ENCODE measurements around the gene BOC. TPM values are rescaled to one million over a fixed set of nuclear protein-coding genes. Genes with fewer than 3 reads are reported as not detected.

Gene BOC
- polyA plus RNA-seq, 1 donor, result 55.3 TPM

DNA sequence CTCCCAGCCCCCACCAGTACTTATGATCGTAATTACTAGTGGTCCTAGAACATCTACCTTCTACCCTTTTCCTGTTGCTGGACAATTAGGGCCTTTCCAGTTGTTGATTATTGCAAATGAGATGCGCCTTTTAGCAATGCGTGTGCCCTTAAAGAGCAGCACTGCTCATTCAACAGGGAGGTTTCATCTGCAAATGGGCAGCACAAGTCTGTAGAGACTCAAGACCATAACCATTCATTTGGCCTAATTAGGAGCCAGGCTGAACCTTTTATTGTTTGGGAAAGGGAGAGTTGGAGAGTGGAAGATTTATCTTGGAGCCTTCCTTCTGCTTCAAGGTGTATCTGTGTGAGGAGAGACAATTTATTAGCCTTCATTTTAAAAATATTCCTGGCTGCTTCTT is 42.3 kb downstream of the BOC start:
- no peak for DNase-seq

- peak; percentile 60 for DNase-seq
Observed at GRCh38 chr3:113254171-113254947, 43.0 kb downstream of the BOC start.

DNA sequence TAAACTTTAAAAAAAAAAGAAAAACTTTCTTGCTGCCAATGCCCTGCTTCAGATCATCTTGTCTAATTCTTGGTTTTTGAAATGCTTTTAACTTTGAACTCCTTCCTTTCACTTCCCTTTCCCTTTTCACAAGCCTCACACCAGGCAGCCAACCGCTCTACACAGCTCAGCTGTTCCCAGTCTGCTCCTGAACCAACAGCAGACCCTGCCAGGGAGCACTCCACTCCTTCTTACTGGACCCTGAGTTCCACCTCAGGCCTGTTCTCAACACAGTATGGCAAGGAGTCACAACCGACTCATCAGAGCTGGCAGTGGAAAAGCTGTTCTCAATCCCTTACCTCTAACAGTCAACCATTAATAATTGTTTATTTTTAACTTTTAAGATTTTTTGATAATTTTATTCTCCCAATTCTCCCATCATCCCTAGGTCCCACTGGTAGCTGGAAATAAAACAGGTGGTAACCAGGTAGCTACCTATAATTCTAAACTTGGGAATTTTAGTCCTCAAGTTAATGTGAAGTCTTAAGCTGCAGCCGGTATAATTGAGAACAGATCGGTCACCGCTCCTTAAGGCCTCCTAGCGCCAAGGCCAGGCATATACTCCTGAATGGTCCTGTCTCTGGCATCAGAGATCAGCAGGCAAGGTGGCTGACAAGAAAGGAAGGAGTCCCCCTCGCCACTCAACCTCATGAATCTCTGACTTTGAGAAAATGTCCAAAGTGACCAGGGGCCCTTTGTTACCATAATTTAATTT is 43.9 kb downstream of the BOC start:
- no peak for DNase-seq

GRCh38 chr3:113255854-113256615 is 44.7 kb downstream of the BOC start:
- no peak for DNase-seq

DNA sequence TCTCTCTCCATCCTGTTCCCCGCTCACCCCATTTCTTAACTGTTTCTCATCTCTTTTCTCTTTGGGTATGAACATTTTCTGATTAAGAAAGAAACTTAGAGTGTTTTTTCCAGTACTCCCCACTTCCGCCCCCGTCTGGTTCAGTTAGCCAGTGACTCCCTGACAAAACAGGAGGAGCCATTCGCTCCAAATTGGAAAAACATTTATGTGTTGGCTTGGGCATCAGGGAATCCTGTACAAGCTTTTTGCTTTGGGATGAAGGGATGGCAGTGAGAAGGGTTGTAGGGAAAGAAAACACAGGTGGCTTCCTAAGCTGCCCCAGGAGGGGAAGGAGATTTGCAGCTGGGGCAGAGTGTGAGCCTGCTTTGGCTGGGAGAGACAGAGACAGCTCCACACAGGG is 47.0 kb downstream of the BOC start:
- peak; percentile 73 for DNase-seq

DNA sequence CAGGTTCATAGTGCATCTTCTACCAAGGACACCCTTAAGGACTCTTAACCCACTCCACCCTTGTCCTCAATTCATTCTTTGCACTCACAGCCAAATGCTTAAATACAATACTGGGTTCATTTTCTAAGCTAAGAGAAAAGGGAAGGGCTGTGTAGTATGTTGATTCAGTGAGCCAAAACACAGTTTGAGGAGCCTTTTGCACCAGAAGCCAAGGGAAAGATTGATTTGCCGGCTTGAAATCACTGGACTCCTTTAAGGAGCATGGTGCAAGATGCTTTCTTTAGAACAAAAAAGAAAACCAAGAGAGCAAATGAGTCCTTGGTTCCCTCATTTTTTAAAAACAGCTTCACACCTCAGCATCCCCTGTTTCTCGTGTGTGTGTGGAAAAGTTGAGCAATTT is 47.8 kb downstream of the BOC start:
- no peak for DNase-seq

- DNase-seq, result peak; percentile 87
Observed at GRCh38 chr3:113261063-113261625, 49.8 kb downstream of the BOC start.

GRCh38 chr3:113261626-113262303 is 50.4 kb downstream of the BOC start:
- peak; percentile 63 for DNase-seq

DNA sequence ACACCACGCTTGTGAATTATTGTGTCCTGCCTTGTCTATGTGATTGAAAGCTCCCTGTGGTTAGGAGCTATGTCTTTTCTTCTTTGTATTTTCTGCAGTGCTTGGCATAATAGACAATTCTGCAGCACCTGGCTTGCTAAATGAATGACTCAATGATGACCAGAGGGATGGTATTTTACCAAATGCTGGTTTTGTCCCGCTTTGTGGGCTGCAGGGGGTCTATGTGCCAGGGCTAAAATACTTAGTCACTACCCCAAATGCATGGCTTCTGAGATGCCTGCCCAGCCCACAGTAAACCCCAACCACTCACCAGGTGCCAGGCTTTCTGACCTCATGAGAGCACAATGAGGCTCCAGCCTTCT is 50.9 kb downstream of the BOC start:
- DNase-seq, result no peak

DNA sequence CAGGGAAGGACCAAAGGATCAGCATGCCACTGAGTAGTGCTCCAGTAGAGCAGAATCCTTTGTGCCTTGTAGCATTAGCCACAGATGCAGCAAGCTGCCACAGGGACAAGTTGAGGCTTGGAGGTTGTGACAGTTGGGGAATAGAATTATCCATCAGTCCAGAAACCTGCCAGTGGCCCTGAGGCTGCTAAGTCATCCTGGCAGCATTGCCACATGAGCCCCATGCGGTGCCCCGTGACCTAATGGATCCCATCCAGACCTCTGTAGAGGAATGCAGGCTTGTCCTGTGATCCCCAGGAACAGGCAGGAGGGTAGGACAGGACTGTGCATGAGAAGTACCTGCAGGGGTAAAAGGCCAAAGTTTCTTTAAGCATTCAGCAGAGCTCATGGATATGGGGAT is 51.7 kb downstream of the BOC start:
- no peak for DNase-seq

DNA sequence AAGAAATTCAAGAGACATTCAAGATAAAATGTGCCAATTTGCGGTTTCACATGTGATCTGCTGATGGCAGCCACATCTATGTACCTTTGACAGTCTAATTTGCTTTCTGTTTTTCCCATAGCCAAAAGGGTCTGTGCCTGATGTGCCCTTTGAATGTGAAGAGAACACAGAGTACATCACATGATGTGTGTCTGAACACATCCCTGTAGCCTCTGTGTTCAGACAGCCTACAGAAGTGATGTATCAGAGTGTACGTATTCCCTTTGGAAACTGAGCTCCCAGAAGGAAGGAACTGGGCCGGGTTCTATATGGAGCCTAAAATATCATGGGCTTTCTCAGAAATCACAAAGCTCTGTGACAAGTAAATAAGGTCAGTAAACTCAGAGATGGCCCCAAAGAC is 52.4 kb downstream of the BOC start:
- DNase-seq, result no peak

- no peak for DNase-seq
Observed at GRCh38 chr3:113264283-113265131, 53.1 kb downstream of the BOC start.

- DNase-seq, result no peak
Observed at GRCh38 chr3:113265231-113265630, 53.9 kb downstream of the BOC start.

DNA sequence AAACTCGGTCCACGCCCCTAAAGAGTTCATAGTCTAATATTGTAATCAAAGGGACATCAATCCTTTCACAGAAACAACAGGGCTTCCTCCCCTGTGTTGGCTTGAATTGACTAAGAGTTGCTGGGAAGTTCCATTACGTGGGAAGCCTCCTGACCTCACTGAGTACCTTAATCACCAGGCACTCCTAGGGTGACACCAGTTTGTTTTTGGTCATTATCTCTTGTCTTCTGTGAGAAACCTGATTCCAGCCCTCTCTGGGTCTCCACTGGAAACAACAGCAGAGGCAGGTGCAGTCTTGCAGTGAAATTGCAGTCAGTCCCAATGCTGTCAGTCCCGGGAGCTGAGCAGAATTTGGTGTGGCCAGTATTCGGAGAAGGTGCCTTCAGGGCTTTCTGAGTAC is 55.4 kb downstream of the BOC start:
- no peak for DNase-seq

- DNase-seq, result no peak
Observed at GRCh38 chr3:113268311-113268710, 57.0 kb downstream of the BOC start.

- DNase-seq, result no peak
Observed at GRCh38 chr3:113268942-113269341, 57.6 kb downstream of the BOC start.

DNA sequence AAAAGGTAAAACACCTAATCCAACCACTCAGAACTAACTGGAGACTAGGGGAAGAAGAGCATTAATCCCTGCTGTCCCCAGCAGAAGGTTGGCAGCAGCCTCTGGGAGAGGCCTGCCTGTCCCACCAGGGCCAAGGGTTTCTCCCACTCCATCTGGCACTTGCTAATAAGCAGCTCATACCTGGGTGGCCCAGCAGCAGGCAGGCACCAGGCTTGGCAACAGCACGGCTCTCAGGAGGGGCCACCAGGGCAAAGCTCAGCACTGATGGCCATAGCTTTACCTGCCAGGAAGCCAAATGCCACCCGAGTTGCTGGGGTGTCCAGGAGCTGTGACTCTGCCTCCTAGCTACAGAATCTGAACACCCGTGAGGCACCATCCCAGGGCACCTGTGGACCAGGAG is 58.3 kb downstream of the BOC start:
- DNase-seq, result no peak

DNA sequence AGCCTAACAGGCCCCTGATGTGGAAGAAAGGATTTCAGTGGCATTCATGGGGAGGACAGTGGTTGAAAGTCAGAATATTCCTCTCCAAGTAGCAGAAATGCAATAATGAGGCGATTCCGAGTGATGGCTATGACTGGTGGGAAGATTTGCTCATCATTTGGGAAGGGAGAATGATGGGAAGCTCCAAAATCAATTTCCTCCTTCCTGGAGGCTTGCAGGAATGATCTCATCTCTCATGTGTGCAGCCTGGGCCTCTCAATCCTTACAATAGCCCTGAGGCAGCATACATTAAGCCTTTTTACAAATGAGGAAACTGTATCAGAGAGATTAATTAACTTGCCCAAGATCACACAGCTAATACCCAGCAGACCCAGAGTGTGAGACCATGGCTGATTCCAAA is 58.7 kb downstream of the BOC start:
- DNase-seq, result peak; percentile 82

GRCh38 chr3:113270786-113271185 is 59.4 kb downstream of the BOC start:
- DNase-seq, result no peak

DNA sequence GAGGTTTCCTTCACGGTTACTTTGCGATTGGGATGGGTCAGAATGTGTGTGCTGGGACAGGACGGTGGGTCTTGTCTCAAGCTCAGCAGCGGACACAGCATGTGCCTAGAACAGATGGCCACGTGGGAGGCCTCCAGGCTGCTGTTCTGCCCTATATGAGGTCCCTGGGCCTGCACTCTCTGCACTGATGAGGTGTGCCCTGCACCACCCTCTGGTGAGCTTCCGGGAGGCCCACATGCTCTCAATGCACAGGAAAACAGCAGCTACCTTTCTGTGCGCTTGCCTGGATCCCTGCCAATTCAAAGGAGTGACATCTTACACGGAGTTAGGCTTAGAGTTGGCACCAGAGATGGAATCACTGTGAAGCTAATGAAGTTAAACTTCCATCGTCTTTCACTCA is 59.8 kb downstream of the BOC start:
- no peak for DNase-seq

DNA sequence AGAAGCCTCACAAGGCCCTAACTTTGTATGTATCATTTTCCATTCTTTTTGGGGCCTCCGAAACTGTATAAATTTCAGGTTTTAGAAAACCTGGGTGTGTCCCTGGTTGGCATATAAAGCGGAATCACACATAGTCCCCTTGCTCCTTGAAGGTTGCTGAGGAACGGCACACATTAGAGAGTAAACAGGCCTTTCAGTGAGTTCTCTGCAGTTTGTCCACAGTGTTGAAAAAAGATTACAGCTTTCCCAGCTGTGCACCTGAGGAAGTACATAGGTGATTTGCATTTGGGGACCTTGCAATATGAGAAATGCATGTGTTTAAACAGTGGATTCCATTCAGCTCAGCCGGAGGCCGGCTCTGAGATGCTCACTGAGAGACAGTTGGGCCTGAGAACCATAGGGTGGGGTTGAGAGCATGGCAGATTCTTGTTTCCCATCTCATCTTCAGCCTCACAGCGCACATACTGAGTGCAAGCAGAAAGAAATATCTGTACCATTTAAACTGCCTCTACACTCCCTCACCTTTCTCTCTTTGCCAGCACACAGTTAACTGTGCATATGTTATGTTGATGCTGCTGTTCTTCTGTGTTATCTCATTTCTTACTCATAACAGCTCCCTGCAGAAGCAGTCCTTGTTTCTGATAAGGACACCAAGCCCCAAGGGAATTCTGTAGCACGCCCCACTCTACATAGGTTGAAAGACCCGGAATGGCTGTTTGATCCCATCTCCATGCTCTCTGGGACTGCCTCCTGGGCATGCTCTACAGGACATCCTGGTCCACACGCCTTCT is 60.4 kb downstream of the BOC start:
- no peak for DNase-seq

All from hindlimb muscle (tissue), 1 donor.